Measurements from ENCODE around the gene ATP1A3. TPM values are rescaled to one million over a fixed set of nuclear protein-coding genes. Genes with fewer than 3 reads are reported as not detected.
A peak's percentile ranks its signal among the peaks of the same experiment; 100 is the strongest.

Gene ATP1A3
- total RNA-seq, 4 donors from 2014 or later: 0.13 to 0.28 TPM; not detected in 2

DNA sequence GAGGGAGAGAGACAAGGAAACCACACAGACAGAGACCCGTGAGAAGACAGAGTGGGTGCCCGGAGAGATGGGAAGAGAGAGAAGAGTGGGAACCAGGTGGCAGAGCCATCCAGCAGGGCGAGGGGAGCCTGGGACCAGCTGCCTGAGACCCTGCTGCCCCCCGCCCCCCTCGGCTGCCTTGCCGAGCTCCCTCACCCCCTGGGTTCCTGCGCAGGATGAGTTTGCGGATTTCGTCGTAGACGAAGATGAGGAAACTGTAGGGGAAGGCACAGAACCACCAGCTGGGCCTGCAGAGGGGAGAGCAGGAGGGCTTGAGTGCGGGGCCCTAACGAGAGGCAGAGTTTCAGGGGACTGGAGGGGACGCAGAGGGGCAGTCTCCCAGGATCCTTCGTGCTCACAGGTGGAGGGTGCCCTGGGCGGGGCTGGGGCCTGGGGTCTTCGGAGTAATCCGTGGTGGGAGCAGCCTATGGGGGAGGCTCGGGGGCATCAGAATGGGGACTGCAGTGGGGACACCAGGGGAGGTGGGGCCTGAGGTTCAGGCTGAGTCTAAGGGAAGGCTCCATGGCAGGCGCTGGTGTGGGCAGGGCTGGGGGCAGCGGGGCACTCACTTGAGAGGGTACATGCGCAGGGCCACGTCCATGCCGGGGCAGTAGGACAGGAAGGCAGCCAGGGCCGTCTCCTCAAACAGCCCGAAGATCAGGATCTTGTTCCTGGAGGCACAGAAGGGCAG is 26.8 kb downstream of the ATP1A3 start:
- ATAC-seq (ENCODE audit: low FRiP score): no peak
- TF ChIP-seq, protein P1, sequence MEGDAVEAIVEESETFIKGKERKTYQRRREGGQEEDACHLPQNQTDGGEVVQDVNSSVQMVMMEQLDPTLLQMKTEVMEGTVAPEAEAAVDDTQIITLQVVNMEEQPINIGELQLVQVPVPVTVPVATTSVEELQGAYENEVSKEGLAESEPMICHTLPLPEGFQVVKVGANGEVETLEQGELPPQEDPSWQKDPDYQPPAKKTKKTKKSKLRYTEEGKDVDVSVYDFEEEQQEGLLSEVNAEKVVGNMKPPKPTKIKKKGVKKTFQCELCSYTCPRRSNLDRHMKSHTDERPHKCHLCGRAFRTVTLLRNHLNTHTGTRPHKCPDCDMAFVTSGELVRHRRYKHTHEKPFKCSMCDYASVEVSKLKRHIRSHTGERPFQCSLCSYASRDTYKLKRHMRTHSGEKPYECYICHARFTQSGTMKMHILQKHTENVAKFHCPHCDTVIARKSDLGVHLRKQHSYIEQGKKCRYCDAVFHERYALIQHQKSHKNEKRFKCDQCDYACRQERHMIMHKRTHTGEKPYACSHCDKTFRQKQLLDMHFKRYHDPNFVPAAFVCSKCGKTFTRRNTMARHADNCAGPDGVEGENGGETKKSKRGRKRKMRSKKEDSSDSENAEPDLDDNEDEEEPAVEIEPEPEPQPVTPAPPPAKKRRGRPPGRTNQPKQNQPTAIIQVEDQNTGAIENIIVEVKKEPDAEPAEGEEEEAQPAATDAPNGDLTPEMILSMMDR (IDR thresholded peaks at IDR 0.05): no peak
- DNase-seq (ENCODE audit: low spot score): no peak

DNA sequence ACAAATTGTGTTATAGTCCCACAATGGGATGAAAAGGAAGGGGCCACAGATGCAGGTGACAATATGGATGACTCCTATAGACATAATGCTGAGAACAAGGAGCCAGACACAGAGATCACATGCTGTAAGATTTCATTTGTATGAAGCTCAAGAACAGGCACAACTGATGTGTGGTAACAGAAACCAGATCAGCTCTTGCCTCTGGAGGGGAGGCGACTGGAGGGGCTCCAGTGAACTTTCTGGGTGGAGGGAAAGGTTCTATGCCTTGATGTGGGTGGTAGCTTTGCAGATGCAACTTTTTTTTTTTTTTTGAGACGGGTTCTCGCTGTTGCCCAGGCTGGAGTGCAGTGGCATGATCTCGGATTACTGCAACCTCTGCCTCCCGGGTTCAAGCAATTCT is 28.9 kb downstream of the ATP1A3 start:
- DNase-seq (ENCODE audit: low spot score) (no peak), ATAC-seq (ENCODE audit: low FRiP score) (no peak)
- TF ChIP-seq, protein P1 (IDR thresholded peaks at IDR 0.05): no peak

DNA sequence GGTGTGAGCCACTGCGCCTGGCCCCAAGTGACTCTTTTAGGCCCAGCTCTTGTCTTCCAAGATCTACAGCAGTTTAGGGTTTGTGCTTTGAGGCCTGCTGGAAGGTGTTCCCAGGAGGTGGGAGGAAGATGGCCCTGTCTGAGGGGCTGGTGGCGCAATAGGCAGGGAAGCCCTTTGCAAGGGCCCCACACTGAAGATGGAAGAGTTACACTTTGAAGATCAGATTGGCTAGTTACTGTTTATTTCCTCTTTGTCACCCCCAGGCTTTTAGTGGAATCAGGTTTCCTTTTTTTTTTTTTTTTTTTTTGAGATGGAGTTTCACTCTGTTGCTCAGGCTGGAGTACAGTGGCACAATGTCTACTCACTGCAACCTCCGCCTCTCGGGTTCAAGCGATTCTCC is 33.1 kb downstream of the ATP1A3 start:
- TF ChIP-seq, protein P1 (IDR thresholded peaks at IDR 0.05): no peak
- ATAC-seq (ENCODE audit: low FRiP score) (no peak), DNase-seq (ENCODE audit: low spot score) (no peak)

DNA sequence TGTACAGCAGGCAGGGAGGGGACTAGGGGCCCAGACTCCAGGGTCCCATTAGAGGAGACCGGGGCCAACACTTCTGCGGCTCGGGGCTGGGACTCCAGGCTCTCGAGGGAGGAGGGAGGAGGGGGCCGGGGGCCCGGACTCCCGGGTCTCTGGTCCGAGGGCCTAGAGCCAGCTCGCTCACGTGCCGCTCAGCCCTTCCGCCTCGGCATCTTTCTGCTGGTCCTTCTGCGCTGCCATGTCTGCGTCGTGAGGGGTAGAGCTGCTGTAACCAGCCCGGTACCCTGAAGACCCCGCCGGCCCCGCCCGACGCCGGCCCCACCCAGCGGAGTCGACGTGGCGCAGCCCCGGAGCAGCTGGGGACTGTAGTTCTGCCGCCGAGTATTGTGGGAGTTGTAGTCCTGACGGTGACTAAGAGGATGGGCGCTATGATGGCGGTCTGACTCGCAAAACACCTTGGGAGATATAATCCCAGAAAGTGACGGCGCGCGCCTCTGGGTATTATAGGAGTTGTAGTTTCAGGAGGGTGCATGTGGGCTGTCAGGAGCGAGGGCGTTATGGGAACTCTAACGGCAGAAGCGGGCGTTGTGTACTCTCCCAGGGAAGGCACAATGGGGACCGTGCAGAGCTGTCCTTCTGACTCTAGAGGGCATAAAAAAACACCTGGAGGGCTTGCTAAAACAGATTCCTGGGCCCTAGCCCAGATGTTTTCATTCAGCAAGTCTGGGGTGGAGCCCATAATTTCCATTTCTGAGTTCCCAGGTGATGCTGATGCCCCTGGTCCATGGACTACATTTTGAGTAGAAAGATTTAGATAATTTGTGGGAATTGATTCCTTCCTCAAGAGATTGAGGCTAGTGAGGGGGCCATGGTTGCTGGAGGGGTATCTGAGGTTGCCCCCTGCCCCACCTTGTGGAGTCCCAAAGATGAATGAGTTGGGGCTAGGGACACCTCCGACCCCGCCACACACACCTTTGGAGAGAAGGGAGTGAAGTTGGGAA is 34.7 kb downstream of the ATP1A3 start, which contains the start of gene RABAC1:
TSS of gene RABAC1 (minus strand) at position 266 of the 998 bp plus-strand sequence. CDS start at position 237, 29 bp downstream.
- TF ChIP-seq, protein P1 (IDR thresholded peaks at IDR 0.05): no peak
- ATAC-seq (ENCODE audit: low FRiP score) (peak; percentile 87), DNase-seq (ENCODE audit: low spot score) (peak; percentile 70)

DNA sequence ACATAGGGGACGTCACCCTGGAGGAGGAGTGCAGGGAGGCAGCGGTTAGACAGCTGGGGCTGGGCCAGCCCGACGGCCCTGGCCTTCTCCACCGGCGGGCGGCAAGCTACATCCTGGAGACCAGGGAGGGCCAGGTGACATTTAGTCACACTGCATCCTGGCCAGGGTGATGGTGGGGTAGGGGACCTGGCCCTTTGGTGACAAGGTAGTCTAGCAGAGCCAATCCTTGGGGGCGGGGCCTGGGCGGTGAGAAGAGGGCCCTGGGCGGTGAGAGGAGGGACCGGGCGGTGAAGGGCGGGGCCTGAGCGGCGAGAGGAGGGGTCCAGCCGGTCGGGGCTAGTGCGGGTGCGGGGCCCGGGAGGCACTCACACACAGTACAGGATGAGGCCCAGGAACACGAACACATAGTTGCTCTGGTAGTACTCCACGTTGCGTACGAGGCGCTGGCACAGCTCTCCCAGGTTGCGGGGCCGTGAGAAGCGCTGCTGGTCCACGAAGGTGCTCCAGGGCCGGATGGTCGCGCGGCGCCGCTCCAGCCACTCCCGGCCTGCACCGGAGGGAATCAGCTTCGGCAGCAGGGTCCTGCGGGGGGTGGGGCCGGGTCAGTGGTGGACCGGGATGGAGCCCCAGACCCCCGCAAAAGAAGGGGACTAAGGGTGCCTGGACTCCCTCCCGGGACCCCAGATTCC is 35.5 kb downstream of the ATP1A3 start:
- TF ChIP-seq, protein P1 (IDR thresholded peaks at IDR 0.05): no peak
- peak; percentile 85 for ATAC-seq (ENCODE audit: low FRiP score)
- DNase-seq (ENCODE audit: low spot score): peak; percentile 85

DNA sequence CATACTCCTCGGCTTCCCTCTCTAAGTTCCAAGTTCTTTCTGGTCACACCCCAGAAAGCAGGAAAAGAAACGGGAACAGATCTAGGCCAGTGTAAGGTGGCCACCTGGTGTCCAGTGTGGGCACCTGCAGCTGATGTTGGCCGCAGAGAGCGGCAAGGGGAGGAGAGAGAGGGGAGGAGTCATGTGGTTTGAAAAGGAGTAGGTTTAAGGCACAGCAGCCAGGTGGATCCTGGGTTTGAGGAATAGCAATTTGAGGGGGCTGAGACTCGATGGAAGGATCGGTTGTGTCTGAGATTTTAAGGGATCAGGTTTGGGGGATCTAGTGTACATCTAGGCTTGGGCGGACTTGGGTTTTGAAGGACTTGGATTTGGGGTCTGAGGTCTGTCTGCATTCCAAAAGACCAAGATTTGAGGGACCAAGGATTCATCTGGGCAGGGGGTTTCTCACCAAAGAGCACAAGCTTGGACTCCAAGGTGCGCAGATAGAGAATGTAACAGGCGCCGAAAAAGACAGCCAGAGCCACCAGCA is 36.1 kb downstream of the ATP1A3 start:
- ATAC-seq (ENCODE audit: low FRiP score): peak; percentile 80

More for the DNA sequence above, 36.1 kb downstream of the ATP1A3 start:
- no peak for DNase-seq (ENCODE audit: low spot score)
- TF ChIP-seq, protein P1 (IDR thresholded peaks at IDR 0.05): peak in 1 of 3 donors; percentile 32
